Pancreas (tissue), 10 donors: Measurements from ENCODE around the gene WDR83. TPM values are rescaled to one million over a fixed set of nuclear protein-coding genes. Genes with fewer than 3 reads are reported as not detected.

ENCODE experiments used
- ATAC-seq, 4 donors: fragments of 200-7000 bp; cut with Tn5 transposase; one replicate each; pipeline versions ENCODE4 v1.8.0 to v1.9.1; 2020; ENCODE audit warnings: mild to moderate bottlenecking in 4 of 4, moderate library complexity in 4 of 4
- DNase-seq, 6 donors: peaks; one replicate each; pipeline ENCODE4 v3.0.0-alpha.2; 2020
- FAIRE-seq: peaks from 2 replicates; lab custom pipeline; 2012; peaks lifted over from hg19 to GRCh38; lab: Jason Lieb, UNC
- H3K27ac ChIP-seq, 4 donors: fragments of 200-600 bp; sonication (generic); 1 replicate in 3 of 4; 2 replicates in 1 of 4; pipeline versions ENCODE4 v1.5.0 to v1.8.0; 2020
- H3K27me3 ChIP-seq, 4 donors: fragments of 200-600 bp; one replicate each; pipeline ENCODE4 v1.8.0; 2021
- H3K36me3 ChIP-seq, 3 donors: fragments of 200-600 bp; sonication (generic) in 1 of 3; one replicate each; pipeline versions ENCODE4 v1.5.0 to v1.8.0; 2020 to 2021
- H3K4me1 ChIP-seq, 3 donors: fragments of 200-600 bp; one replicate each; pipeline ENCODE4 v1.8.0; 2021
- H3K4me3 ChIP-seq, 4 donors: fragments of 200-600 bp; sonication (generic) in 2 of 4; one replicate each; pipeline versions ENCODE4 v1.5.0 to v1.8.0; 2020 to 2021
- H3K9me3 ChIP-seq, 4 donors: fragments of 200-600 bp; one replicate each; pipeline ENCODE4 v1.8.0; 2021
- WGBS, 2 donors: extraction: QIAGEN DNeasy Blood & Tissue Kit; methylation state at CpG; one replicate each; pipeline ENCODE4 v1.1.7; 2013; 5-methylcytosine and 5-hydroxymethylcytosine counted together
- intact Hi-C, 3 donors: fragments of 100-400 bp; cut with DNase I; formaldehyde crosslinking; loops; one replicate each; pipeline versions ENCODE4 v1.11.1 to v1.14.2; 2022
- polyA plus RNA-seq, 2 donors: library from polyadenylated mRNA; stranded (reverse); fragments of 200-250 nt; gene quantifications; one replicate each; pipeline ENCODE4 v1.2.3, GENCODE V29; 2013
- total RNA-seq, 6 donors: library from RNA; stranded (reverse); fragmentation: NEBNext Ultra II Directional in 4 of 6; extraction: Animal tissue kit (Norgen Biotek cat#: 25700) in 4 of 6; gene quantifications; one replicate each; pipeline versions ENCODE4 v1.2.1 to v1.2.4, GENCODE V29; 2021 to 2023
- TF ChIP-seq, protein P1 (sequence below), 4 donors: fragments of 200-600 bp; sonication (generic) in 3 of 4; IDR thresholded peaks; one replicate each; pipeline versions ENCODE4 v1.5.0 to v1.8.0; 2021; ENCODE audit warnings: antibody characterized with exemption in 4 of 4
- donor health status: healthy with polysubstance abuse.
- donor health status: DM: no; HTN: no; CAD: no; lungs with moderate emphysema.
- donor health status: DM: no; HTN: no; CAD: no.
- donor health status: control.
- donor health status: control.
- donor health status: Bipolar disorder and iron deficiency.
- donor health status: DM: yes; HTN: yes; CAD: no.
- donor health status: DM: no; HTN: no; CAD: no.
- donor health status: DM: no; HTN: no; CAD: no.
- donor health status: DM: yes; HTN: yes; CAD: no.

Gene WDR83
- total and polyA plus RNA-seq, 8 donors, result 3.5 to 28.1 (median 7.5) TPM

DNA sequence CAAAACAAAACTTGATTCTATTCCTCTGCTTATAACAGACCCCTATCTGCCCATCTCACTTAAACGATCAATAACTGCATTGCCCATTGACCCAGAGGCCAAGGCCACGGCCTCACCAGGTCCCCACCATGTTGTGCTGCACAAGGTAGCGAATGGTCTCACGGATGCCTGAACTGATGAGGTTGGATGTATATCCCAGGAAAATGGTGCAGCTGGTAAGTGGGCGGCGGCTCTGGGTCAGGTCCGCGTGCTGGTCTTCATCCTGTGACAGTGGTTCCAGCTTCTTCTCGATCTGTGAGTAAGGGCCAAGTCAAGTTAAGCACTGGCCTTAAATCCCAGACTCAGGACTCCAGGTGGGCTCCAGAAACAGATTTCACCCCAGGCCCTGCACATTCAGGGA is 13.4 kb downstream of the WDR83 start:
- ATAC-seq, result no peak
- Histone ChIP-seq H3K4me1 (peaks cover 0 to 3% (median 2%) of the 10 kb centered on the region in 3 donors), H3K27me3 (no peaks in the 10 kb centered on the region), H3K4me3 (no peak overlapping the region), H3K36me3 (peaks cover 2 to 33% (median 18%) of the 10 kb centered on the region in 3 donors), H3K9me3 (no peaks in the 10 kb centered on the region), H3K27ac (no peak overlapping the region)
- FAIRE-seq, result no peak
- TF ChIP-seq, protein P1, sequence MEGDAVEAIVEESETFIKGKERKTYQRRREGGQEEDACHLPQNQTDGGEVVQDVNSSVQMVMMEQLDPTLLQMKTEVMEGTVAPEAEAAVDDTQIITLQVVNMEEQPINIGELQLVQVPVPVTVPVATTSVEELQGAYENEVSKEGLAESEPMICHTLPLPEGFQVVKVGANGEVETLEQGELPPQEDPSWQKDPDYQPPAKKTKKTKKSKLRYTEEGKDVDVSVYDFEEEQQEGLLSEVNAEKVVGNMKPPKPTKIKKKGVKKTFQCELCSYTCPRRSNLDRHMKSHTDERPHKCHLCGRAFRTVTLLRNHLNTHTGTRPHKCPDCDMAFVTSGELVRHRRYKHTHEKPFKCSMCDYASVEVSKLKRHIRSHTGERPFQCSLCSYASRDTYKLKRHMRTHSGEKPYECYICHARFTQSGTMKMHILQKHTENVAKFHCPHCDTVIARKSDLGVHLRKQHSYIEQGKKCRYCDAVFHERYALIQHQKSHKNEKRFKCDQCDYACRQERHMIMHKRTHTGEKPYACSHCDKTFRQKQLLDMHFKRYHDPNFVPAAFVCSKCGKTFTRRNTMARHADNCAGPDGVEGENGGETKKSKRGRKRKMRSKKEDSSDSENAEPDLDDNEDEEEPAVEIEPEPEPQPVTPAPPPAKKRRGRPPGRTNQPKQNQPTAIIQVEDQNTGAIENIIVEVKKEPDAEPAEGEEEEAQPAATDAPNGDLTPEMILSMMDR (IDR thresholded peaks at IDR 0.05), result no peak
- intact Hi-C loops, result no loop called here
- WGBS, 2 donors, result 87% methylated on average over 9 of the region's 9 CpGs
- DNase-seq, result no peak

DNA sequence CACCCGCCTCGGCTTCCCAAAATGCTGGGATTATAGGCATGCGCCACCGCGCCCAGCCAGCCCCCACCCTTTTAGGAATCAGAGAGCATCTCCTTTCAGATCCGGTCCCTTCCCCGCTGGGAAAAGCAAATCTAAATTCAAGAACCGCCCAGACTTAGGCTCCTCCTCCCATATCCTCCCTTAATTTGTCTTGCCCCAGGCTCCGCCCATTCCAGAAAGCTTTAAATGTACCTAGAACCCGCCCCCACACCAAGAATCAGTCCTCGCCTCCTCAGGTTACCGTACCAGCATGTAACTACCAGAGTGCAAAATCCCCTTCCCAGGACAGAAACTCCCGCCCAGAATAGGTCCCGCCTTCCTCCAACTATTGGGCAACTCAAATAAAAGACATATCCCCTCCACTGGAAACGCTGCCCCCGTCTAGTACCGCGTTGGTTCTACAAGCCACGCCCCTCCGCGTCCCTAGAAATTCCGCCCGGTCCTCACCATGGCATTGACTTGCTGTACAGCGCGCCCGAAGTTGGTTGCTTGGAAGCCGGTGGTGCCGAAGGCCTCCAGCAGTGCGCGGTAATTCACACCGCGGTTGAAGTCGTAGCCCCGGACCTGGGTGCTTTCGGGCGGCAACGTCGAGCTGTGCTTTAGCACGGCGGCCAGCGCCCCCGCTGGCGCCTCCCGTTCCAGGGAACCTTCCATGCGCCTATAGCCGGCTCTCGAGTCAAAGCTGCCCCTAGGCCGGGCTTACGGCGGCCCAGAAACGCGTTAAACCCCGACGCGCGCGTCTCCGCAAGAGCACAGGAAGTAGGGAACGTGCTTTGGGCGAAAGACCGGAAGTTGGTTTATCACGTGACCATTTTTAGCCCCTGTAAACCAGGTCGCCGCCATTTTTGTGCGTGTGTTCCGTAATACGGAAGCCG is 14.7 kb downstream of the WDR83 start, which contains the start of gene DHPS:
TSS of gene DHPS (minus strand) at position 807 of the 914 bp plus-strand sequence. CDS start at position 693, 114 bp downstream.
- intact Hi-C loops, result no loop called here
- Histone ChIP-seq H3K36me3 (peaks cover 0 to 20% (median 14%) of the 10 kb centered on the region in 3 donors), H3K4me3 (peak within 1 kb of the TSS; percentile 71 to 95 (median 85)), H3K4me1 (peaks cover 0 to 3% (median 2%) of the 10 kb centered on the region in 3 donors), H3K27ac (peak within 1 kb of the TSS; percentile 89 to 96 (median 94)), H3K27me3 (no peaks in the 10 kb centered on the region), H3K9me3 (no peaks in the 10 kb centered on the region)
- DNase-seq (peak; percentile 85 to 95 (median 92)), ATAC-seq (peak; percentile 91 to 95 (median 94)), FAIRE-seq (no peak)
- TF ChIP-seq, protein P1 (IDR thresholded peaks at IDR 0.05), result no peak
- 0% methylated on average over 68 of the region's 68 CpGs for WGBS, 2 donors

DNA sequence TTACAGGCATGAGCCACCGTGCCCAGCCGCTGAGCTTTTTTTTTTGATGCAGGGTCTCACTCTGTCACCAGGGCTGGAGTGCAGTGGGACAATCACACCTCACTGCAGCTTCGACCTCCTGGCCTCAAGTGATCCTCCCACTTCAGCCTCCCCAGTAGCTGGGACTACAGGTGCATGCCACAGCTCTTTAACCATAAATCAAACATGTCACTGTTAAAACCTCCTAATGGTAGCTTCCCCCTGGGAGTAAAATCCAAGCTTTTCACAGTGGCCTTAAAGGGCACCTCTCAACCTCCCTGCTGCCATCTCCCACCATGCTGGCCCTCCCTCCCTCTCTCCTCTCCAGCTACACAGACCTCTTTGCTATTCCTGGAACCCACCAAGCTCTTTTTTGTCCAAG is 19.2 kb downstream of the WDR83 start:
- H3K4me3 ChIP-seq, result no peak overlapping the region
- H3K4me1 ChIP-seq, result peaks cover 0 to under 1% (median 0%) of the 10 kb centered on the region in 3 donors
- FAIRE-seq, result no peak
- intact Hi-C loops, result no loop called here
- 78 to 91% methylated on average over 3 of the region's 3 CpGs for WGBS, 2 donors
- TF ChIP-seq, protein P1 (IDR thresholded peaks at IDR 0.05), result no peak
- no peak for ATAC-seq
- H3K9me3 ChIP-seq, result no peaks in the 10 kb centered on the region
- H3K27ac ChIP-seq, result no peak overlapping the region
- H3K36me3 ChIP-seq, result no peaks in the 10 kb centered on the region
- no peaks in the 10 kb centered on the region for H3K27me3 ChIP-seq
- DNase-seq, result no peak

DNA sequence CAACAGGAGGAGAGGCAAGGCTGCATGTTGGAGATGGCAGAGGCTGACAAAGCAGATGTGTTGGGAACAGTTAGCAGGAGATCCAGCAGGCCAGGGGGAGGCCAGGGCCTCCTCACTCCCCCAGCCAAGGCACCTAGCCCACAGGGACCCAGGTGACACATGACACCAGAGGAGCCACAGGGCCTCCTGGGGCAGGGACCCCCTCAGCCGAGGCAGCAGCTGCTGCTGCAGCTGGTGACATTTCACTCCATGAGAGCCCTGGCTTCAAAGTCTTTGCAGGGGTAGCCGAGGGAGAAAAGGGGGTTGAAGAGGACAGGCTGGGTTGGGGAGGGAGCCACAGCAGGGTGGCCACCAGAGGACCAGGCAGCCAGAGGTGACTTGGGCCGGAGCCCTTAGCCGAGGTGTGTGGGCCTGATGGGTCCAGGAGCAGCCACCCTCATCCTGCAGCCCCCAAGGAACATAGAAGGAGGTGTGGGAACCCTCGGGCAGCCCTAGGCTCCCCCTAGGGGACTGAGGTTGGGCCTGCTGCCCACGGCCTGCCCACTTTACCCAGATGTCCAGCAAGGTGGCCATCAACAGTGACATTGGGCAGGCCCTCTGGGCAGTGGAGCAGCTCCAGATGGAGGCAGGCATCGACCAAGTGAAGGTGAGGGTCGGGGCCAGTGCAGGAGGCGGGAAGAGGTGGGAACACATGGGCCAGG is 21.0 kb downstream of the WDR83 start, which contains the start of gene GNG14:
TSS of gene GNG14 (plus strand) at position 503 of the 701 bp plus-strand sequence. CDS start at position 554, 51 bp downstream.
- ATAC-seq (no peak), FAIRE-seq (no peak), DNase-seq (no peak)
- H3K27ac ChIP-seq, result no peak within 1 kb of the TSS
- intact Hi-C loops, result no loop called here
- H3K27me3 ChIP-seq, result no peaks in the 10 kb centered on the region
- H3K36me3 ChIP-seq, result no peaks in the 10 kb centered on the region
- WGBS, 2 donors, result 86 to 88% methylated on average over 9 of the region's 9 CpGs
- TF ChIP-seq, protein P1 (IDR thresholded peaks at IDR 0.05), result no peak
- no peaks in the 10 kb centered on the region for H3K9me3 ChIP-seq
- no peaks in the 10 kb centered on the region for H3K4me1 ChIP-seq
- H3K4me3 ChIP-seq, result no peak within 1 kb of the TSS
